Activated naive CD8-positive, alpha-beta T cell (primary cell): ENCODE results near the gene FNDC11.
"Not testable (repeated sequence)": the region's sequence is repeated elsewhere in the genome, so short reads cannot be mapped to it uniquely, and the experiment has no call there.

Experiments used
- H3K27ac Mint-ChIP-seq: one replicate; pipeline ENCODE4 v1.8.0; 2021; ENCODE audit warnings: mixed read lengths
- H3K27me3 Mint-ChIP-seq: one replicate; pipeline ENCODE4 v1.8.0; 2021; ENCODE audit warnings: mixed read lengths
- H3K36me3 Mint-ChIP-seq: one replicate; pipeline ENCODE4 v1.8.0; 2021; ENCODE audit warnings: mixed read lengths
- H3K4me1 Mint-ChIP-seq: one replicate; pipeline ENCODE4 v1.8.0; 2021; ENCODE audit warnings: low read depth, mixed read lengths
- H3K4me3 Mint-ChIP-seq: one replicate; pipeline ENCODE4 v1.8.0; 2021; ENCODE audit warnings: mild to moderate bottlenecking, mixed read lengths
- H3K9me3 Mint-ChIP-seq: one replicate; pipeline ENCODE4 v1.8.0; 2021; ENCODE audit warnings: low read depth, mixed read lengths

Gene FNDC11

GRCh38 chr20:63597651-63598478 lies 43.9 kb downstream of the FNDC11 start:
- no peaks in the 10 kb centered on the region for H3K9me3 Mint-ChIP-seq
- no peak overlapping the region for H3K4me3 Mint-ChIP-seq
- H3K36me3 Mint-ChIP-seq: peaks cover 7% of the 10 kb centered on the region
- H3K4me1 Mint-ChIP-seq: peaks cover 2% of the 10 kb centered on the region
- no peaks in the 10 kb centered on the region for H3K27me3 Mint-ChIP-seq
- H3K27ac Mint-ChIP-seq: no peak overlapping the region

- H3K27ac Mint-ChIP-seq: no peak overlapping the region
- H3K36me3 Mint-ChIP-seq: peaks cover 4% of the 10 kb centered on the region
- H3K4me1 Mint-ChIP-seq: peaks cover 2% of the 10 kb centered on the region
Observed at GRCh38 chr20:63598479-63599395, 44.8 kb downstream of the FNDC11 start.

GRCh38 chr20:63599396-63600050 lies 45.6 kb downstream of the FNDC11 start:
- no peak overlapping the region for H3K4me3 Mint-ChIP-seq
- no peak overlapping the region for H3K27ac Mint-ChIP-seq
- H3K4me1 Mint-ChIP-seq: peaks cover 2% of the 10 kb centered on the region
- no peaks in the 10 kb centered on the region for H3K9me3 Mint-ChIP-seq
- H3K36me3 Mint-ChIP-seq: peaks cover 4% of the 10 kb centered on the region
- H3K27me3 Mint-ChIP-seq: no peaks in the 10 kb centered on the region

More at GRCh38 chr20:63598479-63599395, 44.8 kb downstream of the FNDC11 start:
- Mint-ChIP-seq H3K27me3 (no peaks in the 10 kb centered on the region), H3K4me3 (no peak overlapping the region), H3K9me3 (no peaks in the 10 kb centered on the region)

DNA sequence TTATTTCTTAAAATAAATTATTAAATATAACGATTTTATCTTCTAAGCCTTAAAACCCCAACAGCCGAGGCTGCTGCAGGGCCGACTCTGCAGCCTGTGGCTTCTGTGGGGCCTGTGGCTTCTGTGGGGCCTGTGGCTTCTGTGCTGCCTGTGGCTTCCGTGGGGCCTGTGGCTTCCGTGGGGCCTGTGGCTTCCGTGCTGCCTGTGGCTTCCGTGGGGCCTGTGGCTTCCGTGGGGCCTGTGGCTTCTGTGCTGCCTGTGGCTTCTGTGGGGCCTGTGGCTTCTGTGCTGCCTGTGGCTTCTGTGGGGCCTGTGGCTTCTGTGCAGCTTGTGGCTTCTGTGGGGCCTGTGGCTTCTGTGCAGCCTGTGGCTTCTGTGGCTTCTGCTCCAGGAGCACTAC lies 47.7 kb downstream of the FNDC11 start:
- not testable (repeated sequence) for H3K36me3 Mint-ChIP-seq, H3K9me3 Mint-ChIP-seq, H3K27ac Mint-ChIP-seq, H3K4me3 Mint-ChIP-seq, H3K4me1 Mint-ChIP-seq, H3K27me3 Mint-ChIP-seq

DNA sequence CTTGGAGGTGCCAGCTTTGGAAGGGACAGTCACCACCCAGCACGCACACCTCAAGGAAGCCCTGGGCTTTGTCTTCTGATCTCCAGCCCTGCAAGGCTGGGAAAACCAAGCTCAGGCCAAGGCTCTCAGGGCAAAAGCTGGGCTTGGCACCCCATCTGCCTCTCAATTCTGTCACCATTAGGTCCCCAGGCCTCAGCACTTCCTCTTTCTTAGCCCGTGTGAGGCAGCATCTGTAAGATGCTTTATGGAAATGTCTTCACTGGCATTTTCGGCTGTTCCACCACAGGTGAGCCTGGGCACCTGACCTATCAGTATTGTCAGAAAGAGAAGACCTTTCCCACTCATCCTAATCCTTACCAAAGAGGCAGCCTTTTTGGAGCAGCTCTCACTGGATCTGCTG lies 48.4 kb downstream of the FNDC11 start:
- Mint-ChIP-seq H3K27ac (no peak overlapping the region), H3K9me3 (no peaks in the 10 kb centered on the region), H3K36me3 (peaks cover 4% of the 10 kb centered on the region), H3K27me3 (no peaks in the 10 kb centered on the region), H3K4me1 (peaks cover 2% of the 10 kb centered on the region), H3K4me3 (no peak overlapping the region)
